ENCODE results near the gene DCAF10. TPM values are rescaled to one million over a fixed set of nuclear protein-coding genes. Genes with fewer than 3 reads are reported as not detected.

The DCAF10 gene
- total and polyA plus RNA-seq, 10 of the 15 experiments (the other 5 are each of a cell fraction or from before 2014, with no cell fraction given) = 3.9 to 21.7 (median 9.8) TPM

DNA sequence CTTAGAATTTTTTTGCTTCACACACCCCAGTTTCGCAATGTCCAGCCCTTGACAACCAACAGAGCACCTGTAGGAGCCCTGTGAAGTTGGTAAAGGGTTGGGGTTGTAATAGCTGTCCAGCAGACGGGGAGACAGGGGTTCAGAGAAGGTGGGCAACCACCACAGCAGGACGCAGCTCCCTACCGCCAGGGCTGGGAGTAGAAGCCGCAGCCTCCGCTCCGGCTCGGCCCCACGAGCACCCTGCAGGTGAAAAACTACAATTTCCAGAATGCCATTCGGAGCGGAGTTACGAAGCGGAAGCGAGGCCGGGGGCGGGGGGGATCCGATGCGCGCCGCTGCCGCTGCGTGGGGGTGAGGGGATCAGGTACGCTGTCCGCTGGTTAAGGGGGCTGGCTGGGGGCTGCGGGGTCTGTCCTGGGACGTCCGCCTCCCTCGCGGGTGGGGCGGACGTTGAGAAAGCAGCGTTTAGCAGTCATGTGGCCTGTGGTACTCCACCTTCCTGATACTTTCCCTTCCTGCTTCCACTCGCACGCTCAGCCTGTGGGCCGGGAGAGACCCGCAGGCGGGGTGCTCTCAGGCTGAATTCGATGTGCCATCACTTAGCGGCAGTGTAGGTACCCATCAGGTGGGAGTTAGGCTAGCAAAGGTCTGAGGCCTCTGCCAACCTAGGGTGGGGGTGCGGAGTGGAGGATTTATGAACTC is 47.0 kb upstream of the DCAF10 start, which contains the start of gene TRMT10B (continued):
- TF ChIP-seq, protein P1, sequence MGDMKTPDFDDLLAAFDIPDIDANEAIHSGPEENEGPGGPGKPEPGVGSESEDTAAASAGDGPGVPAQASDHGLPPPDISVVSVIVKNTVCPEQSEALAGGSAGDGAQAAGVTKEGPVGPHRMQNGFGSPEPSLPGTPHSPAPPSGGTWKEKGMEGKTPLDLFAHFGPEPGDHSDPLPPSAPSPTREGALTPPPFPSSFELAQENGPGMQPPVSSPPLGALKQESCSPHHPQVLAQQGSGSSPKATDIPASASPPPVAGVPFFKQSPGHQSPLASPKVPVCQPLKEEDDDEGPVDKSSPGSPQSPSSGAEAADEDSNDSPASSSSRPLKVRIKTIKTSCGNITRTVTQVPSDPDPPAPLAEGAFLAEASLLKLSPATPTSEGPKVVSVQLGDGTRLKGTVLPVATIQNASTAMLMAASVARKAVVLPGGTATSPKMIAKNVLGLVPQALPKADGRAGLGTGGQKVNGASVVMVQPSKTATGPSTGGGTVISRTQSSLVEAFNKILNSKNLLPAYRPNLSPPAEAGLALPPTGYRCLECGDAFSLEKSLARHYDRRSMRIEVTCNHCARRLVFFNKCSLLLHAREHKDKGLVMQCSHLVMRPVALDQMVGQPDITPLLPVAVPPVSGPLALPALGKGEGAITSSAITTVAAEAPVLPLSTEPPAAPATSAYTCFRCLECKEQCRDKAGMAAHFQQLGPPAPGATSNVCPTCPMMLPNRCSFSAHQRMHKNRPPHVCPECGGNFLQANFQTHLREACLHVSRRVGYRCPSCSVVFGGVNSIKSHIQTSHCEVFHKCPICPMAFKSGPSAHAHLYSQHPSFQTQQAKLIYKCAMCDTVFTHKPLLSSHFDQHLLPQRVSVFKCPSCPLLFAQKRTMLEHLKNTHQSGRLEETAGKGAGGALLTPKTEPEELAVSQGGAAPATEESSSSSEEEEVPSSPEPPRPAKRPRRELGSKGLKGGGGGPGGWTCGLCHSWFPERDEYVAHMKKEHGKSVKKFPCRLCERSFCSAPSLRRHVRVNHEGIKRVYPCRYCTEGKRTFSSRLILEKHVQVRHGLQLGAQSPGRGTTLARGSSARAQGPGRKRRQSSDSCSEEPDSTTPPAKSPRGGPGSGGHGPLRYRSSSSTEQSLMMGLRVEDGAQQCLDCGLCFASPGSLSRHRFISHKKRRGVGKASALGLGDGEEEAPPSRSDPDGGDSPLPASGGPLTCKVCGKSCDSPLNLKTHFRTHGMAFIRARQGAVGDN (IDR thresholded peaks at IDR 0.05) = no peak
- TF ChIP-seq CEBPB (IDR thresholded peaks at IDR 0.05; ENCODE audit: borderline replicate concordance in 1 of 2, low read depth in 2 of 2, low read length in 2 of 2) = 0 out of 4 replicates have a peak, but pooled peaks of 1 of the 2 experiments have one; percentile 21
- no peak for TF ChIP-seq NFYA (IDR thresholded peaks at IDR 0.05; ENCODE audit: borderline replicate concordance, low read depth, low read length)
- TF ChIP-seq SPI1 (IDR thresholded peaks at IDR 0.05; ENCODE audit: borderline replicate concordance, insufficient read depth, low read depth, low read length) = no peak
- TF ChIP-seq NBN (IDR thresholded peaks at IDR 0.05) = no peak
- TF ChIP-seq, protein P2, sequence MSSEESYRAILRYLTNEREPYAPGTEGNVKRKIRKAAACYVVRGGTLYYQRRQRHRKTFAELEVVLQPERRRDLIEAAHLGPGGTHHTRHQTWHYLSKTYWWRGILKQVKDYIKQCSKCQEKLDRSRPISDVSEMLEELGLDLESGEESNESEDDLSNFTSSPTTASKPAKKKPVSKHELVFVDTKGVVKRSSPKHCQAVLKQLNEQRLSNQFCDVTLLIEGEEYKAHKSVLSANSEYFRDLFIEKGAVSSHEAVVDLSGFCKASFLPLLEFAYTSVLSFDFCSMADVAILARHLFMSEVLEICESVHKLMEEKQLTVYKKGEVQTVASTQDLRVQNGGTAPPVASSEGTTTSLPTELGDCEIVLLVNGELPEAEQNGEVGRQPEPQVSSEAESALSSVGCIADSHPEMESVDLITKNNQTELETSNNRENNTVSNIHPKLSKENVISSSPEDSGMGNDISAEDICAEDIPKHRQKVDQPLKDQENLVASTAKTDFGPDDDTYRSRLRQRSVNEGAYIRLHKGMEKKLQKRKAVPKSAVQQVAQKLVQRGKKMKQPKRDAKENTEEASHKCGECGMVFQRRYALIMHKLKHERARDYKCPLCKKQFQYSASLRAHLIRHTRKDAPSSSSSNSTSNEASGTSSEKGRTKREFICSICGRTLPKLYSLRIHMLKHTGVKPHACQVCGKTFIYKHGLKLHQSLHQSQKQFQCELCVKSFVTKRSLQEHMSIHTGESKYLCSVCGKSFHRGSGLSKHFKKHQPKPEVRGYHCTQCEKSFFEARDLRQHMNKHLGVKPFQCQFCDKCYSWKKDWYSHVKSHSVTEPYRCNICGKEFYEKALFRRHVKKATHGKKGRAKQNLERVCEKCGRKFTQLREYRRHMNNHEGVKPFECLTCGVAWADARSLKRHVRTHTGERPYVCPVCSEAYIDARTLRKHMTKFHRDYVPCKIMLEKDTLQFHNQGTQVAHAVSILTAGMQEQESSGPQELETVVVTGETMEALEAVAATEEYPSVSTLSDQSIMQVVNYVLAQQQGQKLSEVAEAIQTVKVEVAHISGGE (CRISPR knock-in tag; IDR thresholded peaks at IDR 0.05) = no peak
- no peak for TF ChIP-seq PKNOX1 (IDR thresholded peaks at IDR 0.05)
- TF ChIP-seq ZZZ3 (IDR thresholded peaks at IDR 0.05; ENCODE audit: control insufficient read depth, insufficient read length, low read depth) = no peak
- TF ChIP-seq CHD1 (IDR thresholded peaks at IDR 0.05; ENCODE audit: low read depth, low read length) = no peak
- TF ChIP-seq, protein P3, sequence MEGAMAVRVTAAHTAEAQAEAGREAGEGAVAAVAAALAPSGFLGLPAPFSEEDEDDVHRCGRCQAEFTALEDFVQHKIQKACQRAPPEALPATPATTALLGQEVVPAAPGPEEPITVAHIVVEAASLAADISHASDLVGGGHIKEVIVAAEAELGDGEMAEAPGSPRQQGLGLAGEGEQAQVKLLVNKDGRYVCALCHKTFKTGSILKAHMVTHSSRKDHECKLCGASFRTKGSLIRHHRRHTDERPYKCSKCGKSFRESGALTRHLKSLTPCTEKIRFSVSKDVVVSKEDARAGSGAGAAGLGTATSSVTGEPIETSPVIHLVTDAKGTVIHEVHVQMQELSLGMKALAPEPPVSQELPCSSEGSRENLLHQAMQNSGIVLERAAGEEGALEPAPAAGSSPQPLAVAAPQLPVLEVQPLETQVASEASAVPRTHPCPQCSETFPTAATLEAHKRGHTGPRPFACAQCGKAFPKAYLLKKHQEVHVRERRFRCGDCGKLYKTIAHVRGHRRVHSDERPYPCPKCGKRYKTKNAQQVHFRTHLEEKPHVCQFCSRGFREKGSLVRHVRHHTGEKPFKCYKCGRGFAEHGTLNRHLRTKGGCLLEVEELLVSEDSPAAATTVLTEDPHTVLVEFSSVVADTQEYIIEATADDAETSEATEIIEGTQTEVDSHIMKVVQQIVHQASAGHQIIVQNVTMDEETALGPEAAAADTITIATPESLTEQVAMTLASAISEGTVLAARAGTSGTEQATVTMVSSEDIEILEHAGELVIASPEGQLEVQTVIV (IDR thresholded peaks at IDR 0.05; ENCODE audit: borderline replicate concordance, partially characterized antibody) = no peak
- TF ChIP-seq EZH2 (IDR thresholded peaks at IDR 0.05; ENCODE audit: borderline replicate concordance, control insufficient read depth, low read depth, low read length) = no peak
- no peak for TF ChIP-seq SREBF2 (IDR thresholded peaks at IDR 0.05; ENCODE audit: low read length)
- TF ChIP-seq YY1 (IDR thresholded peaks at IDR 0.05; ENCODE audit: low read depth, low read length) = 0 out of 2 replicates have a peak, but pooled peaks have one; percentile 36
- TF ChIP-seq ELK1 (IDR thresholded peaks at IDR 0.05; ENCODE audit: low read depth, low read length) = 0 out of 2 replicates have a peak, but pooled peaks have one; percentile 25
- TF ChIP-seq CHD2 (IDR thresholded peaks at IDR 0.05; ENCODE audit: borderline replicate concordance, low read depth, low read length) = no peak
- TF ChIP-seq RCOR1 (conservative IDR thresholded peaks at IDR 0.05; ENCODE audit: low read depth, low read length) = no peak

Measured in GM12878 (cell line).